ENCODE data around the gene DNER. TPM values are rescaled to one million over a fixed set of nuclear protein-coding genes. Genes with fewer than 3 reads are reported as not detected.

Gene DNER
- total and polyA plus RNA-seq, 2 of the 13 experiments (the other 11 are each of a cell fraction or from before 2014, with no cell fraction given) = not detected

- in situ Hi-C loops (cut with HindIII; ENCODE audit: extremely low pct_ligation_motif_present, low pct_unique_long_range_greater_than_20kb) (no loop called here), intact Hi-C loops (cut with micrococcal nuclease; ENCODE audit: unreplicated experiment) (no loop called here)
- no peaks in the 10 kb centered on the region for H3K27me3 ChIP-seq (ENCODE audit: control insufficient read depth in 1 of 2, insufficient read depth in 2 of 2, low read length in 2 of 2)
- H3K27ac ChIP-seq (ENCODE audit: extremely low read length, insufficient read depth, low read length) = no peak overlapping the region
- no peaks in the 10 kb centered on the region for H4K20me1 ChIP-seq (ENCODE audit: insufficient read depth, low read length)
- H3K79me2 ChIP-seq (ENCODE audit: insufficient read depth, low read length) = no peaks in the 10 kb centered on the region
- H3K36me3 ChIP-seq (replicated peaks in 1 of 2; ENCODE audit: control insufficient read depth in 1 of 2, insufficient read depth in 2 of 2, low read length in 2 of 2) = no peaks in the 10 kb centered on the region
- no peak for ATAC-seq
- no peak overlapping the region for H2AFZ ChIP-seq (ENCODE audit: low read length)
- no peak overlapping the region for H3K4me3 ChIP-seq (replicated peaks in 1 of 3; ENCODE audit: insufficient read depth in 1 of 3, low read depth in 2 of 3, low read length in 3 of 3)
- WGBS (ENCODE audit: low lambda C conversion rate) = 31% methylated on average over 3 of the region's 3 CpGs
- no peak for DNase-seq (ENCODE audit: low spot score)
- ChIA-PET CTCF (ENCODE audit: low intra/inter-chr PET ratio, low total read pairs) (no interaction called here), POLR2A (no interaction called here)
- no peak overlapping the region for H3K9ac ChIP-seq (ENCODE audit: insufficient read depth, low read depth, low read length)
- TF ChIP-seq SNAPC2 (CRISPR knock-in tag; IDR thresholded peaks at IDR 0.05) = no peak
- TF ChIP-seq, protein P1, sequence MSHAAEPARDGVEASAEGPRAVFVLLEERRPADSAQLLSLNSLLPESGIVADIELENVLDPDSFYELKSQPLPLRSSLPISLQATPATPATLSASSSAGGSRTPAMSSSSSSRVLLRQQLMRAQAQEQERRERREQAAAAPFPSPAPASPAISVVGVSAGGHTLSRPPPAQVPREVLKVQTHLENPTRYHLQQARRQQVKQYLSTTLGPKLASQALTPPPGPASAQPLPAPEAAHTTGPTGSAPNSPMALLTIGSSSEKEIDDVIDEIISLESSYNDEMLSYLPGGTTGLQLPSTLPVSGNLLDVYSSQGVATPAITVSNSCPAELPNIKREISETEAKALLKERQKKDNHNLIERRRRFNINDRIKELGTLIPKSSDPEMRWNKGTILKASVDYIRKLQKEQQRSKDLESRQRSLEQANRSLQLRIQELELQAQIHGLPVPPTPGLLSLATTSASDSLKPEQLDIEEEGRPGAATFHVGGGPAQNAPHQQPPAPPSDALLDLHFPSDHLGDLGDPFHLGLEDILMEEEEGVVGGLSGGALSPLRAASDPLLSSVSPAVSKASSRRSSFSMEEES (CRISPR knock-in tag; IDR thresholded peaks at IDR 0.05) = no peak
- no peak for TF ChIP-seq SOX13 (IDR thresholded peaks at IDR 0.05)
- TF ChIP-seq SOX13 (CRISPR knock-in tag; conservative IDR thresholded peaks at IDR 0.05 in 1 of 2, IDR thresholded peaks at IDR 0.05 in 1 of 2) = no peak
- TF ChIP-seq ZNF232 (CRISPR knock-in tag; IDR thresholded peaks at IDR 0.05; ENCODE audit: borderline replicate concordance) = no peak
- TF ChIP-seq ZFP36L2 (CRISPR knock-in tag; IDR thresholded peaks at IDR 0.05) = no peak
- no peak for TF ChIP-seq ZNF644 (CRISPR knock-in tag; IDR thresholded peaks at IDR 0.05; ENCODE audit: low read depth)
- no peak for TF ChIP-seq THYN1 (CRISPR knock-in tag; IDR thresholded peaks at IDR 0.05; ENCODE audit: borderline replicate concordance, low read depth)
- TF ChIP-seq ZFP36 (IDR thresholded peaks at IDR 0.05; ENCODE audit: borderline replicate concordance, low read depth, low read length, partially characterized antibody) = no peak
- no peak for TF ChIP-seq ZNF207 (IDR thresholded peaks at IDR 0.05; ENCODE audit: borderline replicate concordance)
- no peak for TF ChIP-seq NFATC3 (CRISPR knock-in tag; IDR thresholded peaks at IDR 0.05)
- TF ChIP-seq, protein P2, sequence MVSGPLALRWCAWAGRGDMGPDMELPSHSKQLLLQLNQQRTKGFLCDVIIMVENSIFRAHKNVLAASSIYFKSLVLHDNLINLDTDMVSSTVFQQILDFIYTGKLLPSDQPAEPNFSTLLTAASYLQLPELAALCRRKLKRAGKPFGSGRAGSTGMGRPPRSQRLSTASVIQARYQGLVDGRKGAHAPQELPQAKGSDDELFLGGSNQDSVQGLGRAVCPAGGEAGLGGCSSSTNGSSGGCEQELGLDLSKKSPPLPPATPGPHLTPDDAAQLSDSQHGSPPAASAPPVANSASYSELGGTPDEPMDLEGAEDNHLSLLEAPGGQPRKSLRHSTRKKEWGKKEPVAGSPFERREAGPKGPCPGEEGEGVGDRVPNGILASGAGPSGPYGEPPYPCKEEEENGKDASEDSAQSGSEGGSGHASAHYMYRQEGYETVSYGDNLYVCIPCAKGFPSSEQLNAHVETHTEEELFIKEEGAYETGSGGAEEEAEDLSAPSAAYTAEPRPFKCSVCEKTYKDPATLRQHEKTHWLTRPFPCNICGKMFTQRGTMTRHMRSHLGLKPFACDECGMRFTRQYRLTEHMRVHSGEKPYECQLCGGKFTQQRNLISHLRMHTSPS (CRISPR knock-in tag; IDR thresholded peaks at IDR 0.05; ENCODE audit: low read depth) = no peak
- no peaks in the 10 kb centered on the region for H3K4me1 ChIP-seq (ENCODE audit: insufficient read depth, low read length)
- no TSS peak for BruUV-seq (replicated peaks)
- peaks cover 23% of the 10 kb centered on the region for H3K9me3 ChIP-seq (ENCODE audit: low read length)
- no peak overlapping the region for H3K4me2 ChIP-seq (ENCODE audit: low read depth, low read length)
- FAIRE-seq = no peak
These were observed 343.8 kb downstream of the DNER start for GRCh38 chr2:229370509-229370908.

Data from HepG2 (cell line).